Measurements from ENCODE around the gene ZNF629. TPM values are rescaled to one million over a fixed set of nuclear protein-coding genes. Genes with fewer than 3 reads are reported as not detected.

The ZNF629 gene
- total RNA-seq, 4 donors from 2014 or later = 8.7 to 15.0 (median 11.5) TPM

DNA sequence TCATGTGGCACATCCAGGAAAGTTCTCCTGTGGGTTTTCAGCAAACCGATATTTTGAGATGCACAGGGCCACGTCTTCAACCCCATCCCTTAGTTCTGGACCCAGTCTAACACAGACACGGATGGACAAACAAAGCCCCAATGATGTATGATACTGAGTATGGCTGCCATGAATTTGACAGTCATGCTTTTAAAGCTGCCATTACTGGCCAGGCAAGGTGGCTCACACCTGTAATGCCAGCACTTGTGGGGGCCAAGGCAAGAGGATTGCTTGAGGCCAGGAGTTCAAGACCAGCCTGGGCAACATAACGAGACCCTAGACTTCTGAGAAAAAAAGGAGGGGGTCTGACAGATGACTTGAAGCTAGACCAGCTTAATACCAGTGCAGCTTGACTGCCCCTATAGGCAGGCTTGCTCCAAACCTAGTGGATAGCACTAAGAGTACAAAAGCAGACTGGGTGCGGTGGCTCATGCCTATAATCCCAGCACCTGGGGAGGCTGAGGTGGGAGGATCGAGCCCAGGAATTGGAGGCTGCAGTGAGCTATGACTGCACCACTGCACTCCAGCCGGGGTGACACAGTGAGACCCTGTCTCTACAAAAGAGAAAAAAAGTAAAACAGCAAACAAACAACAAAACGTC, 10.8 kb upstream of the ZNF629 start:
- ATAC-seq (ENCODE audit: low FRiP score) = no peak
- TF ChIP-seq CTCF (IDR thresholded peaks at IDR 0.05) = no peak
- DNase-seq (ENCODE audit: low spot score) = no peak

GRCh38 chr16:30794634-30795033, 7.6 kb upstream of the ZNF629 start:
- TF ChIP-seq CTCF (IDR thresholded peaks at IDR 0.05) = no peak
- ATAC-seq (ENCODE audit: low FRiP score) (no peak), DNase-seq (ENCODE audit: low spot score) (no peak)

DNA sequence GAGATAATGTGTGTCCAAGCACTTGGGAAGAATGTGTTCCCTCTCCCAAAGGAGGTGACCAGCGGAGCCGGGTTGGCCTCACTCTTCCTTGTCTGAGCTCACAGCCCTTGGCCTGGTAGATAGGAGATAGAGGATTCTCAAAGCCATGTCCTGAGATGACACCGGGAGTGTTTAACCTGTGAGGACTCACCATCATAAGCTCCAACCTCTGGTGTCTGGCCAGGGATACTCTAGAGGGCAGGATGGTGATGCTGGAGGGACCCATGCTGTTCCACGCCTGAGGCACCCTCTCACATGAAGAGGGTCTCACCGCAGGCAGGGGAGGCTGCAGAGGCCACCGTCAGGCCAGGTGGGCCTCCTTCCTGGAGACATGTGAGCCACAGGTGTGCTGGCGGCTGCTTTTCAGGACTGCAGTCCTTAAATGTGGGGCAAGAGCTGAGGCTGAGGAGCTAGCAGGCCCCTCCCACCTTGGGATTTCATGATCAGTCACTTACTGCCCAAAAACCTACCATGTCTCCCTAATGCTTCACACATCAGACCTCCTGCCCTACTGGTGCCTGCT, 6.6 kb upstream of the ZNF629 start:
- no peak for ATAC-seq (ENCODE audit: low FRiP score)
- no peak for DNase-seq (ENCODE audit: low spot score)
- TF ChIP-seq CTCF (IDR thresholded peaks at IDR 0.05) = no peak

GRCh38 chr16:30787613-30788378, 791 bp upstream of the ZNF629 start:
- TF ChIP-seq CTCF (IDR thresholded peaks at IDR 0.05) = no peak
- no peak for ATAC-seq (ENCODE audit: low FRiP score)
- DNase-seq (ENCODE audit: low spot score) = no peak

GRCh38 chr16:30786115-30786935, 680 bp downstream of the ZNF629 start:
- ATAC-seq (ENCODE audit: low FRiP score) = peak; percentile 58
- no peak for TF ChIP-seq CTCF (IDR thresholded peaks at IDR 0.05)

GRCh38 chr16:30785126-30786106, 1.6 kb downstream of the ZNF629 start:
- ATAC-seq (ENCODE audit: low FRiP score) (no peak), DNase-seq (ENCODE audit: low spot score) (no peak)
- TF ChIP-seq CTCF (IDR thresholded peaks at IDR 0.05) = no peak

More at GRCh38 chr16:30786115-30786935, 680 bp downstream of the ZNF629 start:
- no peak for DNase-seq (ENCODE audit: low spot score)

All from omental fat pad (tissue), 4 donors.